Neuronal stem cell (in vitro differentiated cells): ENCODE measurements around the gene MTUS2.
A peak's percentile ranks its signal among the peaks of the same experiment; 100 is the strongest.
"Not testable (repeated sequence)": the region's sequence is repeated elsewhere in the genome, so short reads cannot be mapped to it uniquely, and the experiment has no call there.

ENCODE experiments used
- DNase-seq: peaks from one replicate; pipeline ENCODE4 v3.0.0-alpha.2; 2013; ENCODE audit warnings: low spot score
- H2AFZ ChIP-seq: one replicate; pipeline ENCODE4 v1.6.1; 2013; ENCODE audit warnings: mild to moderate bottlenecking, low read length, inconsistent platforms
- H2AK5ac ChIP-seq: 2 replicates; pipeline ENCODE4 v1.6.1; 2013; ENCODE audit warnings: low read depth, mild to moderate bottlenecking, inconsistent platforms, low read length, moderate library complexity, mixed read lengths
- H2BK120ac ChIP-seq: 2 replicates; pipeline ENCODE4 v1.6.1; 2013; ENCODE audit warnings: low read depth, mild to moderate bottlenecking, inconsistent platforms, low read length, moderate library complexity, mixed read lengths
- H2BK12ac ChIP-seq: one replicate; pipeline ENCODE4 v1.6.1; 2013; ENCODE audit warnings: low read length, inconsistent platforms
- H2BK15ac ChIP-seq: 2 replicates; pipeline ENCODE4 v1.6.1; 2013; ENCODE audit warnings: mild to moderate bottlenecking, low read length, inconsistent platforms, mixed read lengths
- H2BK5ac ChIP-seq: one replicate; pipeline ENCODE4 v1.6.1; 2013; ENCODE audit warnings: inconsistent platforms, mild to moderate bottlenecking, low read length, moderate library complexity
- H3K14ac ChIP-seq: one replicate; pipeline ENCODE4 v1.6.1; 2013; ENCODE audit warnings: low read length, inconsistent platforms
- H3K18ac ChIP-seq: 2 replicates; pipeline ENCODE4 v1.6.1; 2013; ENCODE audit warnings: low read length, inconsistent platforms
- H3K23ac ChIP-seq: 2 replicates; pipeline ENCODE4 v1.6.1; 2013; ENCODE audit warnings: low read depth, mild to moderate bottlenecking, mixed read lengths, low read length, inconsistent platforms; ENCODE audit not compliant: poor library complexity
- H3K27ac ChIP-seq: replicated peaks from 3 replicates; pipeline ENCODE4 v1.5.1; 2013; ENCODE audit warnings: low read length, inconsistent platforms
- H3K27me3 ChIP-seq, 3 experiments: 2 replicates each; pipeline ENCODE4 v1.6.1; 2013; ENCODE audit warnings: low read length in 3 of 3, mild to moderate bottlenecking in 2 of 3, inconsistent platforms in 1 of 3, low read depth in 1 of 3, mixed read lengths in 1 of 3, moderate library complexity in 1 of 3; ENCODE audit not compliant: control insufficient read depth in 3 of 3, insufficient read depth in 3 of 3
- H3K36me3 ChIP-seq, 2 donors: replicated peaks in 1 of 2; 2 replicates each; pipeline ENCODE4 v1.6.1; 2013; ENCODE audit warnings: low read length in 2 of 2; ENCODE audit not compliant: control insufficient read depth in 2 of 2, insufficient read depth in 2 of 2
- H3K4ac ChIP-seq: 2 replicates; pipeline ENCODE4 v1.6.1; 2013; ENCODE audit warnings: inconsistent platforms, mild to moderate bottlenecking, low read length, moderate library complexity
- H3K4me1 ChIP-seq, 2 donors: 1 replicate in 1 of 2; 2 replicates in 1 of 2; pipeline ENCODE4 v1.6.1; 2013; ENCODE audit warnings: low read length in 2 of 2, low read depth in 1 of 2; ENCODE audit not compliant: control insufficient read depth in 2 of 2, insufficient read depth in 1 of 2
- H3K4me2 ChIP-seq: one replicate; pipeline ENCODE4 v1.6.1; 2013; ENCODE audit warnings: mild to moderate bottlenecking, low read length, inconsistent platforms; ENCODE audit not compliant: insufficient read depth, poor library complexity, severe bottlenecking
- H3K4me3 ChIP-seq, 2 donors: 2 replicates each; pipeline ENCODE4 v1.5.1; 2013; ENCODE audit warnings: low read length in 2 of 2, mild to moderate bottlenecking in 2 of 2, inconsistent platforms in 1 of 2, moderate library complexity in 1 of 2
- H3K79me1 ChIP-seq: one replicate; pipeline ENCODE4 v1.6.1; 2013; ENCODE audit warnings: low read depth, mild to moderate bottlenecking, inconsistent platforms, low read length, moderate library complexity
- H3K9ac ChIP-seq: one replicate; pipeline ENCODE4 v1.6.1; 2013; ENCODE audit warnings: mild to moderate bottlenecking, low read depth, low read length, inconsistent platforms; ENCODE audit not compliant: poor library complexity
- H3K9me3 ChIP-seq, 2 donors: replicated peaks in 1 of 2; 2 replicates each; pipeline versions ENCODE3 to v1.6.1; 2013; ENCODE audit warnings: low read length in 2 of 2, mild to moderate bottlenecking in 2 of 2, inconsistent platforms in 1 of 2, low read depth in 1 of 2, mixed read lengths in 1 of 2, moderate library complexity in 1 of 2; ENCODE audit not compliant: control insufficient read depth in 2 of 2, insufficient read depth in 1 of 2
- H4K8ac ChIP-seq: one replicate; pipeline ENCODE4 v1.6.1; 2013; ENCODE audit warnings: low read depth, mild to moderate bottlenecking, inconsistent platforms, low read length, moderate library complexity
- H4K91ac ChIP-seq: one replicate; pipeline ENCODE4 v1.6.1; 2013; ENCODE audit warnings: low read length, low read depth, mild to moderate bottlenecking, inconsistent platforms; ENCODE audit not compliant: poor library complexity
- WGBS, 2 donors: extraction: QIAGEN DNeasy Blood & Tissue Kit; methylation state at CpG; one replicate each; pipeline ENCODE4 v1.1.7; 2013; ENCODE audit warnings: missing lambda C conversion rate in 2 of 2, mixed read lengths in 1 of 2; ENCODE audit not compliant: insufficient read length in 2 of 2, insufficient replicate concordance in 1 of 2; ENCODE audit errors: extremely low coverage in 2 of 2; 5-methylcytosine and 5-hydroxymethylcytosine counted together

The MTUS2 gene

DNA sequence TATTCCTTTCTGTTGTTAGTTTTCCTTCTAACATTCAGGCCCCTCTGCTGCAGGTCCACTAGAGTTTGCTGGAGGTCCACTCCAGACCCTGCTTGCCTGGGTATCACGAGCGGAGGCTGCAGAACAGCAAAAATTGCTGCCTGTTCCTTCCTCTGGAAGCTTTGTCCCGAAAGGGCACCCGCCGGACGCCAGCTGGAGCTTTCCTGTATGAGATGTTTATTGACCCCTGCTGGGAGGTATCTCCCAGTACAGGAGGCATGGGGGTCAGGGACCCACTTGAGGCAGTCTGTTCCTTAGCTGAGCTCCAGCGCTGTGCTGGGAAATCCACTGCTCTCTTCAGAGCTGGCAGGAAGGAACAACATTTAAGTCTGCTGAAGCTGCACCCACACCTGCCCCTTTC, 516.2 kb downstream of the MTUS2 start:
- Histone ChIP-seq H3K27ac (no peak overlapping the region), H3K18ac (no peak overlapping the region), H3K23ac (no peak overlapping the region), H2BK12ac (no peak overlapping the region), H3K79me1 (no peaks in the 10 kb centered on the region), H4K8ac (no peak overlapping the region), H2BK5ac (no peak overlapping the region), H4K91ac (no peak overlapping the region), H2AFZ (no peak overlapping the region), H3K4me3 (no peak overlapping the region), H3K27me3 (no peaks in the 10 kb centered on the region), H3K9ac (no peak overlapping the region), H3K36me3 (no peaks in the 10 kb centered on the region), H3K4me2 (no peak overlapping the region), H2BK120ac (no peak overlapping the region), H3K9me3 (no peaks in the 10 kb centered on the region), H3K14ac (no peak overlapping the region), H2AK5ac (no peak overlapping the region), H3K4ac (no peak overlapping the region), H3K4me1 (no peaks in the 10 kb centered on the region), H2BK15ac (no peak overlapping the region)
- WGBS, 2 donors: no CpG with 5 or more reads among the region's 7 CpGs
- no peak for DNase-seq

DNA sequence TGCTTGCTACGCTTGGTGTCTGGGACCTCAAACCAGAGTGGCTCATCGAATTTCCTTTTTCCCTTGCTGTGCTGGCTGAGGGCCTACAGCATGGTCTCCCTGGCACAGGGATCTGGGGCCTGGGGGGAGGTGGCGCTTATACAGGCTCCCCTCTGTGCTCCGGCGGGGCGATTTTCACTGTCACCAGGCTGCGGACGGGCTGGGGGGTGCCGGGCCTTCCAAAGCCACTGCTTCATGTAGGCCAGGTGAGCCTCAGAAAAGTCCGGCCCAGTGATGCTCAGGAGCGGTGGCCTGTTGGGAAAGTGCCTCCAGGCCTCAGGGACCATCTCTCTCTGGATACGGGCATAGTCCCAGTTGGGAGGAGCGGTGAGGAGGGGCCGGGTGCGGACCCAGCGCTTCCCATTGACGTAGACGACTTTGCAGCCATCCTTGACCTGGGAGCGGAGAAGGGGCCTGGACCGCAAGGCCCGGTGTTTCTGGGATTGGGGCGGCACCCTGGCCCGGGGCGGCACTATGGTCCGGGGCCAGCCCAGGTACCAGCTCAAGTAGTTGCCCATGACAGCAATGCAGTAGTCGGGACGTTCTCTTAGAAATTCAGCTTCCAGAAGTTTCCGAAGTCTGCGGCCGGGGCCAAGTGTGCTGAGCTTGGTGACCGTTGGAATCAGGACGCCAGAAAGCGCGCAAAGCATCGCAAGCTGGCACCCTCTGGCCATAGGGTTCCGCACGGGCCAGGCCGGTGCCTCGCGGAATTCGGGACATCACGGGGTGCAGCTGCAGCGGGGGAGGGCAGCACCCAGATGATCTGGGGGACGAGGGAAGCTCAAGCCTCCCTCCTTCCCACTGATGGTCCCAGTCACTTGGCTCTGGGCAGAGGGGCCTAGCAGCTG, 519.5 kb downstream of the MTUS2 start:
- no peak overlapping the region for H2AK5ac ChIP-seq
- H2BK12ac ChIP-seq: no peak overlapping the region
- WGBS, 2 donors: no CpG with 5 or more reads among the region's 44 CpGs
- H3K14ac ChIP-seq: peak overlapping the region; percentile 56
- no peak overlapping the region for H3K4me2 ChIP-seq
- H3K27me3 ChIP-seq: no peaks in the 10 kb centered on the region
- DNase-seq: no peak
- H2AFZ ChIP-seq: no peak overlapping the region
- no peak overlapping the region for H2BK5ac ChIP-seq
- H3K4ac ChIP-seq: no peak overlapping the region
- no peaks in the 10 kb centered on the region for H3K4me1 ChIP-seq
- no peak overlapping the region for H3K27ac ChIP-seq
- H4K91ac ChIP-seq: no peak overlapping the region
- H3K79me1 ChIP-seq: no peaks in the 10 kb centered on the region
- H2BK15ac ChIP-seq: no peak overlapping the region
- H3K36me3 ChIP-seq: no peaks in the 10 kb centered on the region
- no peak overlapping the region for H3K23ac ChIP-seq
- no peak overlapping the region for H3K9ac ChIP-seq
- H3K9me3 ChIP-seq: no peaks in the 10 kb centered on the region
- no peak overlapping the region for H3K4me3 ChIP-seq
- no peak overlapping the region for H3K18ac ChIP-seq
- H2BK120ac ChIP-seq: no peak overlapping the region
- no peak overlapping the region for H4K8ac ChIP-seq

GRCh38 chr13:29345860-29346582, 525.9 kb downstream of the MTUS2 start:
- not testable (repeated sequence) for H3K9me3 ChIP-seq, H3K9ac ChIP-seq, H2AFZ ChIP-seq, H3K14ac ChIP-seq, H3K23ac ChIP-seq, H3K4ac ChIP-seq, H3K27me3 ChIP-seq, H2BK12ac ChIP-seq, DNase-seq, H2BK15ac ChIP-seq, H2BK5ac ChIP-seq, H3K4me1 ChIP-seq, H3K36me3 ChIP-seq, H3K4me3 ChIP-seq, H2AK5ac ChIP-seq, H3K4me2 ChIP-seq, H4K91ac ChIP-seq, H3K27ac ChIP-seq, H3K18ac ChIP-seq, H2BK120ac ChIP-seq, H3K79me1 ChIP-seq
- WGBS, 2 donors: no CpG with 5 or more reads among the region's 7 CpGs
- H4K8ac ChIP-seq: peak overlapping the region; percentile 43

GRCh38 chr13:29355029-29355428, 534.9 kb downstream of the MTUS2 start:
- no peak overlapping the region for H2AFZ ChIP-seq
- H3K27me3 ChIP-seq: no peaks in the 10 kb centered on the region
- H2BK12ac ChIP-seq: no peak overlapping the region
- H3K4me3 ChIP-seq: no peak overlapping the region
- H3K9ac ChIP-seq: no peak overlapping the region
- no peak overlapping the region for H2BK15ac ChIP-seq
- no peak overlapping the region for H2BK120ac ChIP-seq
- no peak overlapping the region for H4K91ac ChIP-seq
- no CpG with 5 or more reads among the region's 6 CpGs for WGBS, 2 donors
- H2AK5ac ChIP-seq: no peak overlapping the region
- no peak overlapping the region for H2BK5ac ChIP-seq
- H4K8ac ChIP-seq: no peak overlapping the region
- H3K23ac ChIP-seq: no peak overlapping the region
- H3K9me3 ChIP-seq: no peaks in the 10 kb centered on the region
- H3K18ac ChIP-seq: no peak overlapping the region
- H3K4me1 ChIP-seq: no peaks in the 10 kb centered on the region
- H3K4ac ChIP-seq: no peak overlapping the region
- H3K36me3 ChIP-seq: no peaks in the 10 kb centered on the region
- no peak overlapping the region for H3K4me2 ChIP-seq
- H3K27ac ChIP-seq: no peak overlapping the region
- no peaks in the 10 kb centered on the region for H3K79me1 ChIP-seq
- no peak overlapping the region for H3K14ac ChIP-seq
- DNase-seq: no peak
